Central memory CD8-positive, alpha-beta T cell (primary cell): ENCODE data around the gene POLA2.

Experiments
- ATAC-seq: fragments of 150-1000 bp; cut with Tn5 transposase; replicated peaks from 2 replicates; pipeline ENCODE4 v1.10.0; 2022; ENCODE audit warnings: mild to moderate bottlenecking, moderate FRiP score, moderate number of reproducible peaks; ENCODE audit not compliant: poor library complexity, severe bottlenecking; ENCODE audit errors: extremely low read depth
- DNase-seq, 2 donors: peaks; one replicate each; pipeline ENCODE4 v3.0.0; 2021; ENCODE audit warnings: low spot score in 2 of 2
- H3K27ac Mint-ChIP-seq: one replicate; pipeline ENCODE4 v1.8.0; 2022; ENCODE audit warnings: low read depth, mild to moderate bottlenecking, moderate library complexity, mixed read lengths
- H3K27me3 Mint-ChIP-seq: one replicate; pipeline ENCODE4 v1.8.0; 2022; ENCODE audit warnings: mixed read lengths
- H3K36me3 Mint-ChIP-seq: one replicate; pipeline ENCODE4 v1.8.0; 2022; ENCODE audit warnings: mild to moderate bottlenecking, moderate library complexity, mixed read lengths; ENCODE audit not compliant: insufficient read depth
- H3K4me1 Mint-ChIP-seq: one replicate; pipeline ENCODE4 v1.8.0; 2022; ENCODE audit warnings: mixed read lengths
- H3K4me3 Mint-ChIP-seq: one replicate; pipeline ENCODE4 v1.8.0; 2022; ENCODE audit warnings: mild to moderate bottlenecking, moderate library complexity, mixed read lengths
- H3K9me3 Mint-ChIP-seq: one replicate; pipeline ENCODE4 v1.8.0; 2022; ENCODE audit warnings: mixed read lengths

Gene POLA2

DNA sequence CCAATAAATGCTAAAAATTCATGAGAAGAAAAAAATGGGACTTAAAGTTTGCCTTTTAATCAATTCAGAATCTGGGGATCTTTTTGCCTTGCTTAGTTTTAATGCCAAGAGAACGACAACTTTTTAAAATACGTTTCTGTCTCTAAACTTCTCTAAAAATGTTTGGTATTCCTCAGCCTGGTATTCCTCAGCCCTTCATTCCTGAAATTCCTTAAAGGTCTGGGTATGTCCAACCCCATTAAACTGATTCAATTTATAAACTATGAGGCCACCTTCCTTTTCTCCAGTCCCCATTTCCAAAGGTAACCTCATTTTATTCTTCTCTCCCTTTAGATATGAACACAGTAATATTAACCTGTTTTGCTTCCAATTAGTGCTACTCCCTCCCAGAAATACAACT lies 16.6 kb downstream of the POLA2 start:
- DNase-seq (no peak), ATAC-seq (no peak)
- Mint-ChIP-seq H3K9me3 (no peaks in the 10 kb centered on the region), H3K36me3 (peaks cover 23% of the 10 kb centered on the region), H3K4me1 (no peaks in the 10 kb centered on the region), H3K4me3 (no peak overlapping the region), H3K27me3 (no peaks in the 10 kb centered on the region), H3K27ac (no peak overlapping the region)

DNA sequence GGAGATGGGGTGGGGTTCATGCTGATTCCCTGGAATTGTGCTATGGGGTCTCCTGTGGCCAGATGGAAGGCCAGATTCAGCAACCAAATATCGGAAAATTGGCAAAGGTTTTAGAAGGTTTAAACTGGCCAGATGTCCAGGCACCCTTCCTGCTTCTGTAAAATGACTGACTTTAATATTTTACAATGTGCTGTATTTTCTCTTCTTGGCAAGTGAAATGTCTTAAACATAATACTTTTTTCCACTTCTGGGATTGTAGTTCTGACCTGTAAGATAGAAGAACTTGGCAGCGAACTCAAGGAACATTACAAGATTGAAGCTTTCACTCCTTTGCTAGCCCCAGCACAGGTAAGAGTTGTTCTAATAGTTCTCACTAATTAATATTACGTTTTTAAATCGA lies 17.5 kb downstream of the POLA2 start:
- DNase-seq (no peak), ATAC-seq (no peak)
- H3K4me3 Mint-ChIP-seq = no peak overlapping the region
- H3K27ac Mint-ChIP-seq = no peak overlapping the region
- no peaks in the 10 kb centered on the region for H3K27me3 Mint-ChIP-seq
- H3K36me3 Mint-ChIP-seq = peaks cover 25% of the 10 kb centered on the region
- no peaks in the 10 kb centered on the region for H3K4me1 Mint-ChIP-seq
- no peaks in the 10 kb centered on the region for H3K9me3 Mint-ChIP-seq

- Mint-ChIP-seq H3K27ac (no peak overlapping the region), H3K4me1 (no peaks in the 10 kb centered on the region), H3K4me3 (no peak overlapping the region), H3K27me3 (no peaks in the 10 kb centered on the region), H3K36me3 (peaks cover 27% of the 10 kb centered on the region), H3K9me3 (no peaks in the 10 kb centered on the region)
- no peak for DNase-seq
- ATAC-seq = no peak
These were observed 18.1 kb downstream of the POLA2 start for GRCh38 chr11:65279741-65280440.

DNA sequence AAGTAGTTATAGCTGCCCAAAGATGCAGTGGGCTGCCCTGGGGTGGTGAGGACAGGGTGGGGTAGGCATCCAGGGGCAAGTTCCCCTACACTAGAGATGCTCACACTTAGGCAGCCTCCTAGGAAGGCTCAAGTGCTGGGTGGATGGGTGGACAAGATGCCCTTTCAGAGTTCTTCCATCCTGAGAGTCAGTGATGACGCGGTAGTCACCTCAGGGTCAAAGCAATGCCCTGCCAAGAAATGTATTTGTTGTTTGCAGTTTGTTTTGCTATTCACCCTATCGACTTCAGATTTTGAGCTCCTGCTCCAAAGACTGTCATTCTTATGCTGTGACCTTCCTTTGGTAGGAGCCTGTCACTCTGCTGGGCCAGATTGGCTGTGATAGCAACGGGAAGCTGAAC lies 18.9 kb downstream of the POLA2 start:
- peaks cover 27% of the 10 kb centered on the region for H3K36me3 Mint-ChIP-seq
- no peaks in the 10 kb centered on the region for H3K27me3 Mint-ChIP-seq
- H3K9me3 Mint-ChIP-seq = no peaks in the 10 kb centered on the region
- H3K27ac Mint-ChIP-seq = no peak overlapping the region
- no peaks in the 10 kb centered on the region for H3K4me1 Mint-ChIP-seq
- DNase-seq = no peak
- H3K4me3 Mint-ChIP-seq = no peak overlapping the region
- no peak for ATAC-seq

DNA sequence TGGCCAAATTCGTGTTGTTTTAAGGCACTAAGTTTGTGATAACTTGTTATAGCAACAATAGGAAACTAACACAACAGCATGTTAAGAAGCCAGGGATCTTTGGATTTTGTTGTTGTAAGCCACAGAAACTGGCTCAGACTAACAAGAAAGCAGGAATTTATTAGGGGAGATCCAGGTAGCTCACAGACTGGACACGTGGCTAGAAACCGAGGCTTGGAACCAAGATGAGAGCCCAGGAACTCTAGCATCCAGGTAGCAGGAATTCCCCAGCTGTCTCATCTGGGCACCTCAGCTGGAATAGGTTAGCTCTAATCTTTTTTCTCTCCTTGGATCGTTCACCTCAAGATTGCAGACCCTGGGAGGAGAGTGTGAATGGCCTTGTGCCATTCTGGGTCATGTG lies 24.9 kb downstream of the POLA2 start:
- Mint-ChIP-seq H3K27me3 (no peaks in the 10 kb centered on the region), H3K27ac (no peak overlapping the region), H3K36me3 (peaks cover 33% of the 10 kb centered on the region), H3K4me1 (no peaks in the 10 kb centered on the region), H3K9me3 (no peaks in the 10 kb centered on the region), H3K4me3 (no peak overlapping the region)
- DNase-seq (no peak), ATAC-seq (no peak)

- no peaks in the 10 kb centered on the region for H3K27me3 Mint-ChIP-seq
- H3K4me3 Mint-ChIP-seq = no peak overlapping the region
- no peak for DNase-seq
- no peak for ATAC-seq
- H3K27ac Mint-ChIP-seq = no peak overlapping the region
- no peaks in the 10 kb centered on the region for H3K9me3 Mint-ChIP-seq
- peaks cover 30% of the 10 kb centered on the region for H3K36me3 Mint-ChIP-seq
- no peaks in the 10 kb centered on the region for H3K4me1 Mint-ChIP-seq
These were observed 25.8 kb downstream of the POLA2 start for GRCh38 chr11:65287601-65288000.

DNA sequence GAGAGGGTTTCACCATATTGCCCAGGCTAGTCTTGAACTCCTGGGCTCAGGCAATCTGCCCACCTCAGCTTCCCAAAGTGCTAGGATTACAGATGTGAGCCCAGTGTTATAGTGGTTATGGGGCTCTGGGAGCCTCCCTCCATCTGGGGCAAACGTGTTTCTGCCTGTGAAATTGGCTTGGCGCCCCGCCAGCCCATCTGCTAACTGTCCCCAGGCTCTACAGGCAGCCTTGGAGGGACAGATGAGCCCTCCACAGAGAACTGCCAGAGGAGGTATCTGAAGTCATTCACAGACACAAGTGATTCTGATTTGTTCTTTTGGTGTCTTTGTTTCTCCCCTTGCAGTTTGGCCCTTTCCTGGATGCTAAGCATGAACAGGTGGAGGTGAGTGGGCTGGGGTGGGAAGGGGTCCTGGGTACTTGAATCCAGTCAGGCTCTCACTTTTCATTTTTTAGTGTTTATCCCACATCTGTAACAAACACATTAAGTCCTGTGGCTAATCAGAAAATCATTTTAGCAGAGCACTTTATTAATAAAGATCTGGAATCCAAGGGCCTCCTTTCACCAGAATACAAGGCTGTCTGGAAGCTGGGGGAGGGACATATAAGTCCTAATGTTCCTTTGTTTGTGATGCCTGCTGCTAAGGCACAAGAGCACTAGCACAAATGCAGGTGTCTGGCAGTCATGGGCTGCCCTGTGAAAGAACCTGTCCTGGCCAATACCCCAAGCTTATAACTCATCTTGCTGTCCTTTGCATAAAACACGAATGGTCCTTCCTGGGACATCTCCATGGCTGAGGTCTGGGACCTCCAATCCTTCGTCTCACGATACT lies 27.2 kb downstream of the POLA2 start:
- H3K9me3 Mint-ChIP-seq = no peaks in the 10 kb centered on the region
- no peak overlapping the region for H3K27ac Mint-ChIP-seq
- H3K4me1 Mint-ChIP-seq = no peaks in the 10 kb centered on the region
- no peaks in the 10 kb centered on the region for H3K27me3 Mint-ChIP-seq
- no peak overlapping the region for H3K4me3 Mint-ChIP-seq
- ATAC-seq (no peak), DNase-seq (no peak)
- H3K36me3 Mint-ChIP-seq = peaks cover 33% of the 10 kb centered on the region

GRCh38 chr11:65290448-65291165 lies 28.8 kb downstream of the POLA2 start:
- peaks cover 32% of the 10 kb centered on the region for H3K36me3 Mint-ChIP-seq
- DNase-seq (no peak), ATAC-seq (no peak)
- no peak overlapping the region for H3K4me3 Mint-ChIP-seq
- no peaks in the 10 kb centered on the region for H3K4me1 Mint-ChIP-seq
- no peaks in the 10 kb centered on the region for H3K9me3 Mint-ChIP-seq
- no peak overlapping the region for H3K27ac Mint-ChIP-seq
- H3K27me3 Mint-ChIP-seq = no peaks in the 10 kb centered on the region

- DNase-seq (no peak), ATAC-seq (no peak)
- no peaks in the 10 kb centered on the region for H3K27me3 Mint-ChIP-seq
- no peaks in the 10 kb centered on the region for H3K4me1 Mint-ChIP-seq
- H3K27ac Mint-ChIP-seq = no peak overlapping the region
- no peaks in the 10 kb centered on the region for H3K9me3 Mint-ChIP-seq
- no peak overlapping the region for H3K4me3 Mint-ChIP-seq
- H3K36me3 Mint-ChIP-seq = peaks cover 34% of the 10 kb centered on the region
These were observed 29.9 kb downstream of the POLA2 start for GRCh38 chr11:65291613-65292012.

DNA sequence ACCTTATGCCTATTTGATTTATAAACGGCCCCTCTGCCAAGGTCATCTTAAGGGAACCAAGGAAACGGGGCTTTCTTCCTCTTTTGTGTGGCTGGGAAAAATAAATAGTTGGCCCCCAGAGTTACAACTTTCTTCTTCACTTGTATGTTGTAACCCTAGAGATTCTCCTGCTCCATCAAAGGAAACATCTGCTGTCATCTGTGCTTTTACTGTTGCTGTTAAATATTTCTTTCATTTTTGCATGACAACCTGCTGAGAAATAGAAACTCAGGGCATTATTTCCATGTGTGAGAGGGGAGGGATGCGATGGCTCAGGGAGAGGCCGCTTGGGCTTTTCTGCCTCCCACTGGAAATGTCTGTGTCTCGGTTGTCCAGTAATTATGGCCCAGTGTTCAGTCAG lies 31.1 kb downstream of the POLA2 start:
- DNase-seq = no peak
- ATAC-seq = no peak
- no peak overlapping the region for H3K27ac Mint-ChIP-seq
- no peaks in the 10 kb centered on the region for H3K9me3 Mint-ChIP-seq
- H3K36me3 Mint-ChIP-seq = peaks cover 34% of the 10 kb centered on the region
- H3K4me1 Mint-ChIP-seq = no peaks in the 10 kb centered on the region
- no peak overlapping the region for H3K4me3 Mint-ChIP-seq
- H3K27me3 Mint-ChIP-seq = no peaks in the 10 kb centered on the region

GRCh38 chr11:65293909-65294381 lies 32.2 kb downstream of the POLA2 start:
- DNase-seq (no peak), ATAC-seq (no peak)
- Mint-ChIP-seq H3K4me3 (no peak overlapping the region), H3K9me3 (no peaks in the 10 kb centered on the region), H3K36me3 (peaks cover 32% of the 10 kb centered on the region), H3K27me3 (no peaks in the 10 kb centered on the region), H3K27ac (peak overlapping the region; percentile 72), H3K4me1 (no peaks in the 10 kb centered on the region)

GRCh38 chr11:65295001-65295400 lies 33.2 kb downstream of the POLA2 start:
- no peaks in the 10 kb centered on the region for H3K27me3 Mint-ChIP-seq
- DNase-seq (no peak), ATAC-seq (no peak)
- no peaks in the 10 kb centered on the region for H3K4me1 Mint-ChIP-seq
- no peak overlapping the region for H3K4me3 Mint-ChIP-seq
- H3K27ac Mint-ChIP-seq = peak overlapping the region; percentile 41
- H3K36me3 Mint-ChIP-seq = peaks cover 24% of the 10 kb centered on the region
- no peaks in the 10 kb centered on the region for H3K9me3 Mint-ChIP-seq
